ENCODE results near the gene RPL9.

DNA sequence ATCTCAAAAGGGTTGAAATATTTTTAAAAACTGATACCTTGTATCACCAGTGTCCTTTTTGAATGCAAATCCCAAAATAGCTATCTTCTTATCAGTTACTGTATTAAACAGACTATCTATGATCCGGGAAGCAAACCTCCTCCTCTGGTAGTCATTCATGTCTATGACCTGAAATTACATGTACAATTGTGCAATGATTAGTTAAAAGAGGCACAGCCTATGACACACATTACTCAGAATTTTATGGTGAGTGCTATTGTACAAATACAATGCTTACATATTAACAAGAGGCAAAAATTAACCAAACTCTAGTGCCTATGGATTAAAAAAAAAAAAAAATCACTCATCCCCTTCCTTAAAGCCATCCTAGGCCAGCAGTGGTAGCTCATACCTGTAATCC is 46.9 kb upstream of the RPL9 start:
- TF ChIP-seq USF2 (IDR thresholded peaks at IDR 0.05; ENCODE audit: low read length) (no peak), POLR2A (IDR thresholded peaks at IDR 0.05; ENCODE audit: control extremely low read depth in 1 of 2, low read depth in 2 of 2, low read length in 2 of 2) (no peak), CTCF (IDR thresholded peaks at IDR 0.05; ENCODE audit: control extremely low read depth in 1 of 3, insufficient read depth in 1 of 3, low read depth in 1 of 3, low read length in 3 of 3) (no peak), EP300 (IDR thresholded peaks at IDR 0.05; ENCODE audit: borderline replicate concordance in 1 of 2, low read depth in 2 of 2, low read length in 2 of 2) (no peak), POLR2AphosphoS5 (IDR thresholded peaks at IDR 0.05; ENCODE audit: low read depth, low read length) (no peak), RFX5 (IDR thresholded peaks at IDR 0.05; ENCODE audit: borderline replicate concordance, low read depth, low read length) (no peak), POU5F1 (IDR thresholded peaks at IDR 0.05; ENCODE audit: low read depth, low read length) (no peak), NRF1 (IDR thresholded peaks at IDR 0.05; ENCODE audit: low read depth, low read length) (no peak), TAF7 (optimal IDR thresholded peaks at IDR 0.05; ENCODE audit: borderline replicate concordance, low read depth, low read length) (no peak), MAX (IDR thresholded peaks at IDR 0.05) (no peak), RAD21 (IDR thresholded peaks at IDR 0.05 in 1 of 2, conservative IDR thresholded peaks at IDR 0.05 in 1 of 2; ENCODE audit: low read depth in 2 of 2, low read length in 2 of 2) (no peak)
- TF ChIP-seq, protein P1, sequence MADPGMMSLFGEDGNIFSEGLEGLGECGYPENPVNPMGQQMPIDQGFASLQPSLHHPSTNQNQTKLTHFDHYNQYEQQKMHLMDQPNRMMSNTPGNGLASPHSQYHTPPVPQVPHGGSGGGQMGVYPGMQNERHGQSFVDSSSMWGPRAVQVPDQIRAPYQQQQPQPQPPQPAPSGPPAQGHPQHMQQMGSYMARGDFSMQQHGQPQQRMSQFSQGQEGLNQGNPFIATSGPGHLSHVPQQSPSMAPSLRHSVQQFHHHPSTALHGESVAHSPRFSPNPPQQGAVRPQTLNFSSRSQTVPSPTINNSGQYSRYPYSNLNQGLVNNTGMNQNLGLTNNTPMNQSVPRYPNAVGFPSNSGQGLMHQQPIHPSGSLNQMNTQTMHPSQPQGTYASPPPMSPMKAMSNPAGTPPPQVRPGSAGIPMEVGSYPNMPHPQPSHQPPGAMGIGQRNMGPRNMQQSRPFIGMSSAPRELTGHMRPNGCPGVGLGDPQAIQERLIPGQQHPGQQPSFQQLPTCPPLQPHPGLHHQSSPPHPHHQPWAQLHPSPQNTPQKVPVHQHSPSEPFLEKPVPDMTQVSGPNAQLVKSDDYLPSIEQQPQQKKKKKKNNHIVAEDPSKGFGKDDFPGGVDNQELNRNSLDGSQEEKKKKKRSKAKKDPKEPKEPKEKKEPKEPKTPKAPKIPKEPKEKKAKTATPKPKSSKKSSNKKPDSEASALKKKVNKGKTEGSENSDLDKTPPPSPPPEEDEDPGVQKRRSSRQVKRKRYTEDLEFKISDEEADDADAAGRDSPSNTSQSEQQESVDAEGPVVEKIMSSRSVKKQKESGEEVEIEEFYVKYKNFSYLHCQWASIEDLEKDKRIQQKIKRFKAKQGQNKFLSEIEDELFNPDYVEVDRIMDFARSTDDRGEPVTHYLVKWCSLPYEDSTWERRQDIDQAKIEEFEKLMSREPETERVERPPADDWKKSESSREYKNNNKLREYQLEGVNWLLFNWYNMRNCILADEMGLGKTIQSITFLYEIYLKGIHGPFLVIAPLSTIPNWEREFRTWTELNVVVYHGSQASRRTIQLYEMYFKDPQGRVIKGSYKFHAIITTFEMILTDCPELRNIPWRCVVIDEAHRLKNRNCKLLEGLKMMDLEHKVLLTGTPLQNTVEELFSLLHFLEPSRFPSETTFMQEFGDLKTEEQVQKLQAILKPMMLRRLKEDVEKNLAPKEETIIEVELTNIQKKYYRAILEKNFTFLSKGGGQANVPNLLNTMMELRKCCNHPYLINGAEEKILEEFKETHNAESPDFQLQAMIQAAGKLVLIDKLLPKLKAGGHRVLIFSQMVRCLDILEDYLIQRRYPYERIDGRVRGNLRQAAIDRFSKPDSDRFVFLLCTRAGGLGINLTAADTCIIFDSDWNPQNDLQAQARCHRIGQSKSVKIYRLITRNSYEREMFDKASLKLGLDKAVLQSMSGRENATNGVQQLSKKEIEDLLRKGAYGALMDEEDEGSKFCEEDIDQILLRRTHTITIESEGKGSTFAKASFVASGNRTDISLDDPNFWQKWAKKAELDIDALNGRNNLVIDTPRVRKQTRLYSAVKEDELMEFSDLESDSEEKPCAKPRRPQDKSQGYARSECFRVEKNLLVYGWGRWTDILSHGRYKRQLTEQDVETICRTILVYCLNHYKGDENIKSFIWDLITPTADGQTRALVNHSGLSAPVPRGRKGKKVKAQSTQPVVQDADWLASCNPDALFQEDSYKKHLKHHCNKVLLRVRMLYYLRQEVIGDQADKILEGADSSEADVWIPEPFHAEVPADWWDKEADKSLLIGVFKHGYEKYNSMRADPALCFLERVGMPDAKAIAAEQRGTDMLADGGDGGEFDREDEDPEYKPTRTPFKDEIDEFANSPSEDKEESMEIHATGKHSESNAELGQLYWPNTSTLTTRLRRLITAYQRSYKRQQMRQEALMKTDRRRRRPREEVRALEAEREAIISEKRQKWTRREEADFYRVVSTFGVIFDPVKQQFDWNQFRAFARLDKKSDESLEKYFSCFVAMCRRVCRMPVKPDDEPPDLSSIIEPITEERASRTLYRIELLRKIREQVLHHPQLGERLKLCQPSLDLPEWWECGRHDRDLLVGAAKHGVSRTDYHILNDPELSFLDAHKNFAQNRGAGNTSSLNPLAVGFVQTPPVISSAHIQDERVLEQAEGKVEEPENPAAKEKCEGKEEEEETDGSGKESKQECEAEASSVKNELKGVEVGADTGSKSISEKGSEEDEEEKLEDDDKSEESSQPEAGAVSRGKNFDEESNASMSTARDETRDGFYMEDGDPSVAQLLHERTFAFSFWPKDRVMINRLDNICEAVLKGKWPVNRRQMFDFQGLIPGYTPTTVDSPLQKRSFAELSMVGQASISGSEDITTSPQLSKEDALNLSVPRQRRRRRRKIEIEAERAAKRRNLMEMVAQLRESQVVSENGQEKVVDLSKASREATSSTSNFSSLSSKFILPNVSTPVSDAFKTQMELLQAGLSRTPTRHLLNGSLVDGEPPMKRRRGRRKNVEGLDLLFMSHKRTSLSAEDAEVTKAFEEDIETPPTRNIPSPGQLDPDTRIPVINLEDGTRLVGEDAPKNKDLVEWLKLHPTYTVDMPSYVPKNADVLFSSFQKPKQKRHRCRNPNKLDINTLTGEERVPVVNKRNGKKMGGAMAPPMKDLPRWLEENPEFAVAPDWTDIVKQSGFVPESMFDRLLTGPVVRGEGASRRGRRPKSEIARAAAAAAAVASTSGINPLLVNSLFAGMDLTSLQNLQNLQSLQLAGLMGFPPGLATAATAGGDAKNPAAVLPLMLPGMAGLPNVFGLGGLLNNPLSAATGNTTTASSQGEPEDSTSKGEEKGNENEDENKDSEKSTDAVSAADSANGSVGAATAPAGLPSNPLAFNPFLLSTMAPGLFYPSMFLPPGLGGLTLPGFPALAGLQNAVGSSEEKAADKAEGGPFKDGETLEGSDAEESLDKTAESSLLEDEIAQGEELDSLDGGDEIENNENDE (IDR thresholded peaks at IDR 0.05; ENCODE audit: insufficient replicate concordance, low read length), result no peak

Data from H1 (cell line).